Breast epithelium (tissue), 4 donors: ENCODE data around the gene HOXC13. TPM values are rescaled to one million over a fixed set of nuclear protein-coding genes. Genes with fewer than 3 reads are reported as not detected.

Source experiments
- DNase-seq, 2 donors: peaks; one replicate each; pipeline ENCODE4 v3.0.0-alpha.2; 2019; ENCODE audit warnings: low spot score in 2 of 2
- H3K27ac ChIP-seq, 2 donors: fragments of 200-600 bp; sonication (generic) in 1 of 2; one replicate each; pipeline ENCODE4 v1.5.1; 2016 to 2019; ENCODE audit warnings: mild to moderate bottlenecking in 1 of 2
- H3K27me3 ChIP-seq, 2 donors: fragments of 200-600 bp; sonication (generic) in 1 of 2; one replicate each; pipeline versions ENCODE4 v1.5.1 to v1.6.0; 2017 to 2019; ENCODE audit warnings: control low read depth in 1 of 2, mild to moderate bottlenecking in 1 of 2
- H3K36me3 ChIP-seq: fragments of 200-600 bp; one replicate; pipeline ENCODE4 v1.5.1; 2019
- H3K4me1 ChIP-seq, 2 donors: fragments of 200-600 bp; sonication (generic); one replicate each; pipeline ENCODE4 v1.5.1; 2016 to 2019; ENCODE audit warnings: control low read depth in 1 of 2
- H3K4me3 ChIP-seq, 3 donors: fragments of 200-600 bp; sonication (generic); 1 replicate in 2 of 3; 2 replicates in 1 of 3; pipeline ENCODE4 v1.5.1; 2016 to 2019; ENCODE audit warnings: mild to moderate bottlenecking in 3 of 3, moderate library complexity in 2 of 3
- H3K9me3 ChIP-seq, 2 donors: fragments of 200-600 bp; sonication (generic) in 1 of 2; one replicate each; pipeline ENCODE4 v1.5.1; 2016 to 2019; ENCODE audit warnings: control low read depth in 1 of 2
- POLR2A ChIP-seq: fragments of 450-650 bp; IDR thresholded peaks from one replicate; pipeline ENCODE4 v1.6.1; 2016; ENCODE audit warnings: antibody characterized with exemption, mild to moderate bottlenecking, moderate library complexity
- POLR2AphosphoS5 ChIP-seq, 3 donors: sonication (generic); formaldehyde crosslinking; IDR thresholded peaks; one replicate each; pipeline ENCODE4 v1.6.1; 2017; ENCODE audit warnings: antibody characterized with exemption in 3 of 3
- intact Hi-C: fragments of 100-400 bp; cut with DNase I; formaldehyde crosslinking; loops from one replicate; pipeline ENCODE4 v1.15.1; 2023; ENCODE audit warnings: low total_unique reads
- total RNA-seq, 3 donors: library from RNA; depleted of rRNA; stranded (reverse); fragments of >200 nt; gene quantifications; one replicate each; pipeline ENCODE4 v1.1.0, GENCODE V29; 2016
- TF ChIP-seq, protein P1 (sequence below), 3 donors: fragments of 450-650 bp; IDR thresholded peaks; one replicate each; pipeline ENCODE4 v1.5.1; 2016 to 2017; ENCODE audit warnings: antibody characterized with exemption in 3 of 3, mild to moderate bottlenecking in 3 of 3, moderate library complexity in 3 of 3

HOXC13 gene
- total RNA-seq, 3 donors from 2014 or later: 0.98 to 1.0 TPM; not detected in 1

- intact Hi-C loops: no loop called here
- Histone ChIP-seq H3K4me1 (peaks cover 0 to 7% of the 10 kb centered on the region in 2 donors), H3K27me3 (peaks cover 6 to 89% of the 10 kb centered on the region in 2 donors), H3K4me3 (no peak overlapping the region), H3K27ac (no peak overlapping the region), H3K9me3 (no peaks in the 10 kb centered on the region), H3K36me3 (no peaks in the 10 kb centered on the region)
- DNase-seq: no peak
- TF ChIP-seq POLR2AphosphoS5 (IDR thresholded peaks at IDR 0.05): no peak
- TF ChIP-seq, protein P1, sequence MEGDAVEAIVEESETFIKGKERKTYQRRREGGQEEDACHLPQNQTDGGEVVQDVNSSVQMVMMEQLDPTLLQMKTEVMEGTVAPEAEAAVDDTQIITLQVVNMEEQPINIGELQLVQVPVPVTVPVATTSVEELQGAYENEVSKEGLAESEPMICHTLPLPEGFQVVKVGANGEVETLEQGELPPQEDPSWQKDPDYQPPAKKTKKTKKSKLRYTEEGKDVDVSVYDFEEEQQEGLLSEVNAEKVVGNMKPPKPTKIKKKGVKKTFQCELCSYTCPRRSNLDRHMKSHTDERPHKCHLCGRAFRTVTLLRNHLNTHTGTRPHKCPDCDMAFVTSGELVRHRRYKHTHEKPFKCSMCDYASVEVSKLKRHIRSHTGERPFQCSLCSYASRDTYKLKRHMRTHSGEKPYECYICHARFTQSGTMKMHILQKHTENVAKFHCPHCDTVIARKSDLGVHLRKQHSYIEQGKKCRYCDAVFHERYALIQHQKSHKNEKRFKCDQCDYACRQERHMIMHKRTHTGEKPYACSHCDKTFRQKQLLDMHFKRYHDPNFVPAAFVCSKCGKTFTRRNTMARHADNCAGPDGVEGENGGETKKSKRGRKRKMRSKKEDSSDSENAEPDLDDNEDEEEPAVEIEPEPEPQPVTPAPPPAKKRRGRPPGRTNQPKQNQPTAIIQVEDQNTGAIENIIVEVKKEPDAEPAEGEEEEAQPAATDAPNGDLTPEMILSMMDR (IDR thresholded peaks at IDR 0.05): no peak
- no peak for TF ChIP-seq POLR2A
Observed at GRCh38 chr12:53978477-53979356, 40.1 kb downstream of the HOXC13 start.

DNA sequence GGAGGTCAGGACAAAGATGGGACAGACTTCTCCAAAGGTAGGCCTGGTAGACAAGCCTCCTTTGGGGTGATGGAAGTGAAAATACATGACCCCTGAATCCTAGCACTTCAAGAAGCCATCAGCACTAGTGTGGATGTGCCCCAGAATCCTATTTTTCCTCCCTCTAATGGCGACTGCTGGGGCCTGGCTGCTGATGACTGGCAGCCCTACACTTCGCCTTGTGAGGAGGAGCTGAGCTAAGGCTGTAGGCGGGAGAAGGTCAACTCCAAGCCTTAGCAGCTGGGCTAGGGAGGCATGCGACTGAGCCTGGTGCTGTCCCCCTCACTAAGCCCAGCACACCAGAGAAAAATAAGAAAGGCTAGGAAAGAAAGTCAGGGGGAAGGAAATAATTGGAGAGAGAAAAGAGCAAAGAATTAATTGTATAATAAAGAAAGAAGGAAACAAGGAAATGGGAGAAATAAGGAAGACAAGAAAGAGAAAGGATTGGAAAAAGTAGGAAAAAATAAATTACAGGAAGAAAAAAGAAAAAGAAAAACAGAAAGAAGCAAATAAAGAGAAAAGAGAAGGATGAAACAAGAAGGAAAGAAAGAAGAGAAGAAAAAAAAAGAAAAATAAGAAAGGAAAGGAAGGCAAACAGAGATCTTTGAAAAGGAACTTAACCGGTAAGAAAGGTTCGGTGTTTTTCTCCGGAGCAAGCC is 41.6 kb downstream of the HOXC13 start:
- Histone ChIP-seq H3K27me3 (peaks cover 2 to 86% of the 10 kb centered on the region in 2 donors), H3K9me3 (no peaks in the 10 kb centered on the region), H3K27ac (no peak overlapping the region), H3K4me3 (no peak overlapping the region), H3K36me3 (no peaks in the 10 kb centered on the region), H3K4me1 (peaks cover 0 to 2% of the 10 kb centered on the region in 2 donors)
- intact Hi-C loops: no loop called here
- no peak for DNase-seq
- TF ChIP-seq POLR2A: no peak
- TF ChIP-seq POLR2AphosphoS5 (IDR thresholded peaks at IDR 0.05): no peak
- TF ChIP-seq, protein P1 (IDR thresholded peaks at IDR 0.05): no peak

- Histone ChIP-seq H3K27ac (no peak overlapping the region), H3K36me3 (no peaks in the 10 kb centered on the region), H3K9me3 (no peaks in the 10 kb centered on the region), H3K27me3 (peaks cover 3 to 86% of the 10 kb centered on the region in 2 donors), H3K4me1 (peaks cover 0 to 8% of the 10 kb centered on the region in 2 donors), H3K4me3 (no peak overlapping the region)
- no peak for DNase-seq
- TF ChIP-seq POLR2AphosphoS5 (IDR thresholded peaks at IDR 0.05) (no peak), POLR2A (no peak)
- TF ChIP-seq, protein P1 (IDR thresholded peaks at IDR 0.05): no peak
- intact Hi-C loops: no loop called here
Observed at GRCh38 chr12:53980802-53981496, 42.3 kb downstream of the HOXC13 start.

DNA sequence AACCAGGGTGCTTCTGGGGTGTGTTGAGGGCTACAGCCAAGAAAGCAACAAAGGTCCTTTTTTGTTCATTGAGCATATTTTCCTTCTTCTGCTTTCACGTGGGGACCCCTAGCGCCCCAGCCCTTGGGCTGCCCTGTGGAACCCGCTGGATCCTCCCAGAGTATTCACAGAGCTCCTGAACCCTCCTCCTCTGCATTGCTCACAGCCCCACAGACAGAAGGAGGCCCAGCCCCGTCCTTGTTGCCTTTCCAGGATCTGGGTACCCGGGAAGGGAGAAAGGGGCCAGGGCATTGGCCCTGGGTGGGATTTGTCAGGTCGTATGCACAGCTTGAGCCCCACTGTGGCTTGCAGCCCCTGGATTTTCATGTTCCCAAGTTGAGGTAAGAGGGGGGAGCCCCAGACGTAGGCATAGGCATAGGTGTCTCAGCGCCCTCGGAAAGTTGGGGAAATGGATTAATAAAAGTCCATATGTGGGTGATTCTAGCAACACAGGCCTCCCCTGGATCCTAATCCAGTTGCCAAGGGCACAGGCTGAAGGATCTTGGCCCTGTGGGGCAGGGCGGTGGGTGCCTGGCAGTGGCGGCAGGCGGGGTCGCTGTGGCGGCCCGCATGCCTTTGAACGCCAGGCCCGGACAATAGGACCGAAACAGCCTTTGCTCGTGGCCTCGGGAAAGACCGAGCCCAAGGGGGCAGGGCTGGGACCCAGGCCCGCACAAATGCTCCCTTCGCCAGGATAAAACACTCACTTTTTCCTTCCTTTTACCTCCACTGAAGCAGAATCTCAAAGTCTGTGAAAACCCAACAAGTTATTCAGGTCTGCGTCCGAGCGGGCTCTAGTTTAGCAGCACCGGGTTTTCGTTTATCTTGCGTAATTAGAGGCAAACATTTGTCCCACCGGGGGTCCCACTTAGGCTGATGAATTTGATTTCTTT is 43.3 kb downstream of the HOXC13 start:
- H3K27me3 ChIP-seq: peaks cover 4 to 86% of the 10 kb centered on the region in 2 donors
- intact Hi-C loops: no loop called here

More for the DNA sequence above, 43.3 kb downstream of the HOXC13 start:
- H3K9me3 ChIP-seq: no peaks in the 10 kb centered on the region
- no peak overlapping the region for H3K4me3 ChIP-seq
- DNase-seq: no peak
- TF ChIP-seq POLR2A (no peak), POLR2AphosphoS5 (IDR thresholded peaks at IDR 0.05) (no peak)
- TF ChIP-seq, protein P1 (IDR thresholded peaks at IDR 0.05): no peak
- H3K4me1 ChIP-seq: peaks cover 0 to 8% of the 10 kb centered on the region in 2 donors
- H3K27ac ChIP-seq: no peak overlapping the region
- no peaks in the 10 kb centered on the region for H3K36me3 ChIP-seq
